DOHH2 (cell line): Measurements from ENCODE around the gene ZMIZ1.

Experiments
- H3F3A ChIP-seq: fragments of 200-600 bp; sonication (generic), shearing (Covaris generic); 2 replicates; pipeline ENCODE4 v1.6.0; 2016; ENCODE audit warnings: antibody characterized with exemption, mild to moderate bottlenecking; ENCODE audit not compliant: control insufficient read depth, insufficient read depth
- H3K27ac ChIP-seq: fragments of 200-600 bp; sonication (generic); 2 replicates; pipeline ENCODE4 v1.5.1; 2014; ENCODE audit warnings: low read depth, mild to moderate bottlenecking, low read length, moderate library complexity
- H3K27me3 ChIP-seq: fragments of 200-600 bp; sonication (generic); 2 replicates; pipeline ENCODE4 v1.6.1; 2014; ENCODE audit warnings: mild to moderate bottlenecking, low read length, mixed read lengths; ENCODE audit not compliant: control insufficient read depth
- H3K36me3 ChIP-seq: fragments of 200-600 bp; sonication (generic); 2 replicates; pipeline ENCODE4 v1.6.1; 2014; ENCODE audit warnings: mild to moderate bottlenecking, low read length, moderate library complexity, mixed read lengths; ENCODE audit not compliant: control insufficient read depth
- H3K4me1 ChIP-seq: fragments of 200-600 bp; sonication (generic); 2 replicates; pipeline ENCODE4 v1.6.1; 2014; ENCODE audit warnings: mild to moderate bottlenecking, low read length, mixed read lengths; ENCODE audit not compliant: control insufficient read depth
- H3K4me2 ChIP-seq: fragments of 200-600 bp; sonication (generic); 2 replicates; pipeline ENCODE4 v1.6.0; 2014; ENCODE audit warnings: mild to moderate bottlenecking, low read length, moderate library complexity
- H3K4me3 ChIP-seq: fragments of 200-600 bp; sonication (generic); 2 replicates; pipeline ENCODE4 v1.5.1; 2014; ENCODE audit warnings: mild to moderate bottlenecking, low read length, mixed read lengths
- H3K79me2 ChIP-seq: fragments of 200-600 bp; sonication (generic); 2 replicates; pipeline ENCODE4 v1.6.1; 2014; ENCODE audit warnings: mild to moderate bottlenecking, low read length, mixed read lengths; ENCODE audit not compliant: control insufficient read depth
- H3K9me2 ChIP-seq: fragments of 200-600 bp; sonication (generic); replicated peaks from 2 replicates; pipeline ENCODE4 v1.6.1; 2014; ENCODE audit warnings: mild to moderate bottlenecking, low read length, mixed read lengths; ENCODE audit not compliant: control insufficient read depth
- H3K9me3 ChIP-seq: fragments of 200-600 bp; sonication (generic); 2 replicates; pipeline ENCODE4 v1.6.1; 2014; ENCODE audit warnings: antibody characterized with exemption, low read length, mixed read lengths; ENCODE audit not compliant: control insufficient read depth, insufficient read depth
- H4K20me1 ChIP-seq: fragments of 200-600 bp; sonication (generic); 2 replicates; pipeline ENCODE4 v1.6.0; 2014; ENCODE audit warnings: low read depth, mild to moderate bottlenecking, antibody characterized with exemption, low read length, moderate library complexity; ENCODE audit not compliant: control insufficient read depth, insufficient read depth
- EZH2phosphoT487 ChIP-seq: fragments of 200-600 bp; sonication (generic); IDR thresholded peaks from 2 replicates; pipeline ENCODE4 v1.6.1; 2017; ENCODE audit warnings: borderline replicate concordance, mild to moderate bottlenecking, antibody characterized with exemption, low read length, moderate library complexity, mixed read lengths
- TF ChIP-seq, protein P1 (sequence below): fragments of 200-600 bp; sonication (generic); IDR thresholded peaks from one replicate; pipeline ENCODE4 v1.5.1; 2014; ENCODE audit warnings: antibody characterized with exemption, mild to moderate bottlenecking, low read depth, low read length; ENCODE audit not compliant: poor library complexity, severe bottlenecking

ZMIZ1 gene

DNA sequence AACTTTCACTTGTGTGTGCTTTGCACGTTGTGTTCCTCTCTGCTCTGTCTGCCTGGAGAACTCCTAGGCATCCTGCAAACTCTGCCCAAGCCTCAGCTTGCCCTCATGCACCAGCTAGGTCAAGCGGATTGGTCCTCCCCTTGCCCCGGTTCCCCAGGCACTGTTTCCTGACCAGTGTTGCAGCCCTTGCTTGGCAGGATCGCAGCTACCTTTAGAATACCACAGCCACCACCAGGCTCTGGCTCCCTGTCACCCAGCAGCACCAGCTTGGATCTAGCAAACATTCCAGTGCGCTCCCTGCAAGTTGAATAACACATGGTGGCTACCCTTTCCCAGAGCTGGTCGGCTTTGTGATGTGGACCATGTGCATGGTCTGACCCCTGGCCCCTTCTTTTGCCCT lies 19.0 kb downstream of the ZMIZ1 start:
- Histone ChIP-seq H3F3A (0 out of 2 replicates have a peak, but pooled peaks cover 2% of the 10 kb centered on the region), H3K27me3 (peaks cover 26% of the 10 kb centered on the region), H3K4me3 (no peak overlapping the region), H3K4me1 (peaks cover 67% of the 10 kb centered on the region), H3K79me2 (no peaks in the 10 kb centered on the region), H3K9me2 (no peaks in the 10 kb centered on the region), H3K27ac (no peak overlapping the region), H3K36me3 (no peaks in the 10 kb centered on the region), H3K4me2 (no peak overlapping the region), H3K9me3 (no peaks in the 10 kb centered on the region), H4K20me1 (peaks cover 10% of the 10 kb centered on the region; the same call in 1 of the 2 replicates)
- TF ChIP-seq EZH2phosphoT487 = no peak
- TF ChIP-seq, protein P1, sequence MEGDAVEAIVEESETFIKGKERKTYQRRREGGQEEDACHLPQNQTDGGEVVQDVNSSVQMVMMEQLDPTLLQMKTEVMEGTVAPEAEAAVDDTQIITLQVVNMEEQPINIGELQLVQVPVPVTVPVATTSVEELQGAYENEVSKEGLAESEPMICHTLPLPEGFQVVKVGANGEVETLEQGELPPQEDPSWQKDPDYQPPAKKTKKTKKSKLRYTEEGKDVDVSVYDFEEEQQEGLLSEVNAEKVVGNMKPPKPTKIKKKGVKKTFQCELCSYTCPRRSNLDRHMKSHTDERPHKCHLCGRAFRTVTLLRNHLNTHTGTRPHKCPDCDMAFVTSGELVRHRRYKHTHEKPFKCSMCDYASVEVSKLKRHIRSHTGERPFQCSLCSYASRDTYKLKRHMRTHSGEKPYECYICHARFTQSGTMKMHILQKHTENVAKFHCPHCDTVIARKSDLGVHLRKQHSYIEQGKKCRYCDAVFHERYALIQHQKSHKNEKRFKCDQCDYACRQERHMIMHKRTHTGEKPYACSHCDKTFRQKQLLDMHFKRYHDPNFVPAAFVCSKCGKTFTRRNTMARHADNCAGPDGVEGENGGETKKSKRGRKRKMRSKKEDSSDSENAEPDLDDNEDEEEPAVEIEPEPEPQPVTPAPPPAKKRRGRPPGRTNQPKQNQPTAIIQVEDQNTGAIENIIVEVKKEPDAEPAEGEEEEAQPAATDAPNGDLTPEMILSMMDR = no peak

DNA sequence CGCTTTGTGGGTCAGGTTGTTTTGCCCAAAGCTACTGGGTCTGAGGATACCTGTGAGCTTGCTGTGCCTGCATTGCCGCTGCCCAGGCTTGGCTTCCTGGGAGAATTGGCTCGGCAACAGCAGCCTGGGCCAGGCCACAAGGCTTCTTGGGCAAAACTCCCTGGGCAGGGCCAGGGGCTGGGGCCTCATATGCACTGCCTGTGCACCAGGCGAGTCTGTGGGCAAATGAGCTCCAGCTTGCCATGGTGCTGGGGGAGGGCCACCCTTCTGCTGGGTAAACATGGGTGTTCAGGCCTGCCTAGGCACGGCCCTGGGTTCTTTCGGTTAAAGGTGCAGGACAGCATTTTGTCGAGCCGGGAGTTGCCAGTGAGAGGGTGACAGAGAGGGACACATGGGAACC lies 19.4 kb downstream of the ZMIZ1 start:
- Histone ChIP-seq H3K27me3 (peaks cover 27% of the 10 kb centered on the region), H3K27ac (no peak overlapping the region), H4K20me1 (peaks cover 11% of the 10 kb centered on the region; the same call in 1 of the 2 replicates), H3K4me2 (no peak overlapping the region), H3K9me2 (no peaks in the 10 kb centered on the region), H3K79me2 (no peaks in the 10 kb centered on the region), H3K4me3 (no peak overlapping the region), H3K9me3 (no peaks in the 10 kb centered on the region), H3F3A (0 out of 2 replicates have a peak, but pooled peaks cover 2% of the 10 kb centered on the region), H3K36me3 (no peaks in the 10 kb centered on the region), H3K4me1 (peaks cover 66% of the 10 kb centered on the region)
- TF ChIP-seq EZH2phosphoT487 = no peak
- TF ChIP-seq, protein P1 = no peak

DNA sequence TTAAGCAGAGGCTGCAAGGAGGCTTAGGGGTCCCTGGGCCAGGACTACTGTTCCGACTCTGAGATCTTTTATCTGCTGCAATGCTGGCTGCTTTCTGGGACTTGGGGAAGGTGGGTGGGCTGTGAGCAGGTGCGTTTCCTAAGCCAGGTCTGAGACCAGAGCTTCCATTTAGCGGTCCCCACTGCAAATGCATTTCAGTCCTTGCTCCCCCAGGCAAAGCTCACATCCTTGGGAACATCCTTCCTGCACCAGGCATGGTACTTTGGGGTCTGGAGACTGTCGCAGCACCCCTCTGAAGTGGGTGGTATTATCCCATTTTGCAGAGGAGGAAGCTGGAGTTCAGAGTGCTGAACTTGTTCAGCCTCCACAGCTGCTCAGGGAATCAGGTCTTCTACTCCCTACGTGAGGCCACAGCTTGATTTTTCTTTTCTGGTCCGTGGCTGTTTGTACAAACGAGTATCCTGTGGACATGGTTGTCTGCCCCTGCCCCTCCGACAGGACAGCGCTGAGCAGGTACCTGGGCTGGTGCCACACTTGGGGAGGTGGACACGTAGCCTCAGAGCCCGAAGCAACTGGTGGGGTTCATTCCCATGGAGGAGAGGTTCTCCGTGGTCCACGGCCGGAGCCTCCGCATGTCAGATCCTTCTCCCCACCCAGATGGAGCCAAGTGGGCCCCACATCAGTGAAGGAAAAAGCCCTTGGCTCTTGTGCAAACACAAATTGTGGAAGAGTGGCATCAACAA lies 20.0 kb downstream of the ZMIZ1 start:
- H3K27me3 ChIP-seq = peaks cover 27% of the 10 kb centered on the region
- no peak overlapping the region for H3K4me3 ChIP-seq
- no peak overlapping the region for H3K27ac ChIP-seq
- peaks cover 11% of the 10 kb centered on the region; the same call in 1 of the 2 replicates for H4K20me1 ChIP-seq
- no peaks in the 10 kb centered on the region for H3K36me3 ChIP-seq
- no peak overlapping the region for H3K4me2 ChIP-seq
- H3F3A ChIP-seq = 0 out of 2 replicates have a peak, but pooled peaks cover 5% of the 10 kb centered on the region
- H3K9me2 ChIP-seq = no peaks in the 10 kb centered on the region
- peaks cover 66% of the 10 kb centered on the region for H3K4me1 ChIP-seq
- TF ChIP-seq EZH2phosphoT487 = no peak
- TF ChIP-seq, protein P1 = no peak
- H3K9me3 ChIP-seq = no peaks in the 10 kb centered on the region
- no peaks in the 10 kb centered on the region for H3K79me2 ChIP-seq
